ENCODE data around the gene KDM2A.
"Not testable (repeated sequence)": the region's sequence is repeated elsewhere in the genome, so short reads cannot be mapped to it uniquely, and the experiment has no call there.

KDM2A gene

GRCh38 chr11:67174311-67174710, 55.2 kb downstream of the KDM2A start:
- DNase-seq: no peak

- no peak for DNase-seq
These were observed 58.6 kb downstream of the KDM2A start for GRCh38 chr11:67177399-67178281.

GRCh38 chr11:67178421-67178820, 59.4 kb downstream of the KDM2A start:
- no peak for DNase-seq

- DNase-seq: no peak
These were observed 59.8 kb downstream of the KDM2A start for GRCh38 chr11:67178878-67179277.

GRCh38 chr11:67179892-67180490, 60.9 kb downstream of the KDM2A start:
- no peak for DNase-seq

GRCh38 chr11:67194096-67194495, 75.0 kb downstream of the KDM2A start:
- no peak for DNase-seq

GRCh38 chr11:67195971-67196456, 77.0 kb downstream of the KDM2A start:
- DNase-seq: no peak

- no peak for DNase-seq
These were observed 78.5 kb downstream of the KDM2A start for GRCh38 chr11:67197606-67198005.

- DNase-seq: not testable (repeated sequence)
These were observed 79.7 kb downstream of the KDM2A start for GRCh38 chr11:67198781-67199180.

GRCh38 chr11:67199751-67200150, 80.7 kb downstream of the KDM2A start:
- DNase-seq: no peak

- no peak for DNase-seq
These were observed 83.0 kb downstream of the KDM2A start for GRCh38 chr11:67202028-67202427.

GRCh38 chr11:67204822-67205221, 85.8 kb downstream of the KDM2A start:
- DNase-seq: no peak

GRCh38 chr11:67209222-67209621, 90.2 kb downstream of the KDM2A start:
- not testable (repeated sequence) for DNase-seq

GRCh38 chr11:67211656-67212436, 92.8 kb downstream of the KDM2A start:
- no peak for DNase-seq

- DNase-seq: no peak
These were observed 94.1 kb downstream of the KDM2A start for GRCh38 chr11:67213178-67213621.

GRCh38 chr11:67227726-67228125, 108.7 kb downstream of the KDM2A start:
- DNase-seq: no peak

GRCh38 chr11:67230406-67230805, 111.3 kb downstream of the KDM2A start:
- DNase-seq: no peak

- DNase-seq: no peak
These were observed 111.8 kb downstream of the KDM2A start for GRCh38 chr11:67230886-67231285.

GRCh38 chr11:67233584-67234190, 114.6 kb downstream of the KDM2A start:
- DNase-seq: no peak

GRCh38 chr11:67234571-67234970, 115.5 kb downstream of the KDM2A start:
- DNase-seq: not testable (repeated sequence)

GRCh38 chr11:67237574-67237973, 118.5 kb downstream of the KDM2A start:
- no peak for DNase-seq

GRCh38 chr11:67238894-67239782, 120.1 kb downstream of the KDM2A start:
- DNase-seq: no peak

All from activated CD4-positive, CD25-positive, alpha-beta regulatory T cell treated with anti-CD3 and anti-CD28 coated beads, Interleukin-2, amount 50 U/mL, for 72 hours (primary cell).